Ascending aorta (tissue), 2 donors: ENCODE measurements around the gene DOCK3. TPM values are rescaled to one million over a fixed set of nuclear protein-coding genes. Genes with fewer than 3 reads are reported as not detected.
"Not testable (repeated sequence)": the region's sequence is repeated elsewhere in the genome, so short reads cannot be mapped to it uniquely, and the experiment has no call there.

Source experiments
- DNase-seq, 2 donors: peaks; one replicate each; pipeline ENCODE4 v3.0.0-alpha.2; 2019; ENCODE audit warnings: low spot score in 2 of 2
- H3K27ac ChIP-seq, 2 donors: fragments of 200-600 bp; sonication (generic); one replicate each; pipeline ENCODE4 v1.5.1; 2016 to 2017; ENCODE audit warnings: mild to moderate bottlenecking in 1 of 2
- H3K27me3 ChIP-seq: fragments of 200-600 bp; sonication (generic); one replicate; pipeline ENCODE4 v1.5.1; 2017
- H3K36me3 ChIP-seq, 2 donors: fragments of 200-600 bp; sonication (generic); one replicate each; pipeline ENCODE4 v1.5.1; 2016
- H3K4me1 ChIP-seq, 2 donors: fragments of 200-600 bp; sonication (generic); one replicate each; pipeline ENCODE4 v1.5.1; 2016 to 2017; ENCODE audit warnings: mild to moderate bottlenecking in 1 of 2
- H3K4me3 ChIP-seq, 2 donors: fragments of 200-600 bp; sonication (generic); one replicate each; pipeline ENCODE4 v1.5.1; 2016 to 2017; ENCODE audit warnings: mild to moderate bottlenecking in 1 of 2
- H3K9me3 ChIP-seq, 2 donors: fragments of 200-600 bp; sonication (generic); one replicate each; pipeline ENCODE4 v1.5.1; 2016
- CTCF ChIP-seq, 3 experiments: fragments of 200-600 bp in 2 of 3; fragments of 450-650 bp in 1 of 3; sonication (generic) in 2 of 3; IDR thresholded peaks; one replicate each; pipeline ENCODE4 v1.5.1; 2016 to 2019; ENCODE audit warnings: antibody characterized with exemption in 3 of 3, mild to moderate bottlenecking in 1 of 3, moderate library complexity in 1 of 3
- intact Hi-C: fragments of 100-400 bp; cut with DNase I; formaldehyde crosslinking; loops from one replicate; pipeline ENCODE4 v1.15.1; 2023
- total RNA-seq: library from RNA; depleted of rRNA; stranded (reverse); fragments of >200 nt; gene quantifications from one replicate; pipeline ENCODE4 v1.1.0, GENCODE V29; 2016

The DOCK3 gene
- total RNA-seq, 1 donor from 2014 or later: 3.9 TPM

GRCh38 chr3:51257870-51258269 lies 583.1 kb downstream of the DOCK3 start:
- H3K4me3 ChIP-seq: no peak overlapping the region

GRCh38 chr3:51264166-51264565 lies 589.4 kb downstream of the DOCK3 start:
- H3K4me3 ChIP-seq, H3K4me1 ChIP-seq, H3K36me3 ChIP-seq, H3K27me3 ChIP-seq, intact Hi-C loops, H3K27ac ChIP-seq, H3K9me3 ChIP-seq, DNase-seq: not testable (repeated sequence)

More at GRCh38 chr3:51257870-51258269, 583.1 kb downstream of the DOCK3 start:
- no peaks in the 10 kb centered on the region for H3K27me3 ChIP-seq
- intact Hi-C loops: no loop called here
- no peaks in the 10 kb centered on the region for H3K4me1 ChIP-seq
- H3K36me3 ChIP-seq: no peaks in the 10 kb centered on the region
- no peak for TF ChIP-seq CTCF (IDR thresholded peaks at IDR 0.05)
- DNase-seq: no peak
- no peak overlapping the region for H3K27ac ChIP-seq
- H3K9me3 ChIP-seq: no peaks in the 10 kb centered on the region

- Histone ChIP-seq H3K27me3 (no peaks in the 10 kb centered on the region), H3K36me3 (no peaks in the 10 kb centered on the region), H3K27ac (no peak overlapping the region), H3K4me1 (no peaks in the 10 kb centered on the region), H3K9me3 (peaks cover 0 to 7% of the 10 kb centered on the region in 2 donors), H3K4me3 (no peak overlapping the region)
- TF ChIP-seq CTCF (IDR thresholded peaks at IDR 0.05): no peak
- intact Hi-C loops: loop anchor here (5.0 kb wide), 1 partner anchor 104 kb away; no protein-coding TSS in a partner anchor
- DNase-seq: no peak
Observed at GRCh38 chr3:51268132-51268531, 593.4 kb downstream of the DOCK3 start.

- no peaks in the 10 kb centered on the region for H3K27me3 ChIP-seq
- TF ChIP-seq CTCF (IDR thresholded peaks at IDR 0.05): no peak
- H3K4me1 ChIP-seq: no peaks in the 10 kb centered on the region
- peaks cover 0 to 7% of the 10 kb centered on the region in 2 donors for H3K9me3 ChIP-seq
- no peaks in the 10 kb centered on the region for H3K36me3 ChIP-seq
- H3K27ac ChIP-seq: no peak overlapping the region
- no peak overlapping the region for H3K4me3 ChIP-seq
- intact Hi-C loops: loop anchor here (5.0 kb wide), 1 partner anchor 103 kb away; no protein-coding TSS in a partner anchor
- no peak for DNase-seq
Observed at GRCh38 chr3:51269466-51269865, 594.7 kb downstream of the DOCK3 start.

- intact Hi-C loops: no loop called here
- Histone ChIP-seq H3K27me3 (no peaks in the 10 kb centered on the region), H3K9me3 (peaks cover 0 to 7% of the 10 kb centered on the region in 2 donors), H3K4me1 (no peaks in the 10 kb centered on the region), H3K27ac (no peak overlapping the region), H3K4me3 (no peak overlapping the region), H3K36me3 (no peaks in the 10 kb centered on the region)
- DNase-seq: no peak
- no peak for TF ChIP-seq CTCF (IDR thresholded peaks at IDR 0.05)
Observed at GRCh38 chr3:51270559-51270958, 595.8 kb downstream of the DOCK3 start.

- H3K9me3 ChIP-seq: peaks cover 0 to 4% of the 10 kb centered on the region in 2 donors
- no peaks in the 10 kb centered on the region for H3K4me1 ChIP-seq
- H3K36me3 ChIP-seq: no peaks in the 10 kb centered on the region
- no peak for TF ChIP-seq CTCF (IDR thresholded peaks at IDR 0.05)
- H3K27me3 ChIP-seq: no peaks in the 10 kb centered on the region
- intact Hi-C loops: no loop called here
- H3K4me3 ChIP-seq: no peak overlapping the region
- no peak overlapping the region for H3K27ac ChIP-seq
- no peak for DNase-seq
Observed at GRCh38 chr3:51271172-51271571, 596.4 kb downstream of the DOCK3 start.
